ENCODE measurements around the gene KLF4. TPM values are rescaled to one million over a fixed set of nuclear protein-coding genes. Genes with fewer than 3 reads are reported as not detected.

Gene KLF4
- total RNA-seq, 1 experiment from 2014 or later: 5.9 TPM

- peak; percentile 81 for TF ChIP-seq FOXP1 (CRISPR knock-in tag; IDR thresholded peaks at IDR 0.05; ENCODE audit: borderline replicate concordance)
- TF ChIP-seq CREM (CRISPR knock-in tag; IDR thresholded peaks at IDR 0.05): peak; percentile 49; the same call in 1 of the 2 replicates
- TF ChIP-seq USF1 (CRISPR knock-in tag; IDR thresholded peaks at IDR 0.05): peak; percentile 67; the same call in 1 of the 2 replicates
- no peak for TF ChIP-seq JUN (CRISPR knock-in tag; IDR thresholded peaks at IDR 0.05)
- TF ChIP-seq SMAD4 (CRISPR knock-in tag; IDR thresholded peaks at IDR 0.05): no peak
- no peak for TF ChIP-seq CDX4 (CRISPR knock-in tag; IDR thresholded peaks at IDR 0.05; ENCODE audit: borderline replicate concordance)
- TF ChIP-seq ERG (CRISPR knock-in tag; IDR thresholded peaks at IDR 0.05): no peak
- 0 out of 2 replicates have a peak, but pooled peaks have one; percentile 52 for TF ChIP-seq ZNF317 (CRISPR knock-in tag; IDR thresholded peaks at IDR 0.05; ENCODE audit: borderline replicate concordance, low read depth)
- peak; percentile 76; the same call in 1 of the 2 replicates for TF ChIP-seq ARID4B (CRISPR knock-in tag; IDR thresholded peaks at IDR 0.05; ENCODE audit: borderline replicate concordance)
- no peak for TF ChIP-seq ZNF671 (CRISPR knock-in tag; IDR thresholded peaks at IDR 0.05)
- TF ChIP-seq AFF4 (CRISPR knock-in tag; IDR thresholded peaks at IDR 0.05; ENCODE audit: borderline replicate concordance): peak; percentile 70; the same call in 1 of the 2 replicates
- TF ChIP-seq FOXJ3 (CRISPR knock-in tag; IDR thresholded peaks at IDR 0.05; ENCODE audit: borderline replicate concordance): no peak
- TF ChIP-seq ATF2 (CRISPR knock-in tag; IDR thresholded peaks at IDR 0.05; ENCODE audit: borderline replicate concordance, low read depth): no peak
- no peak for TF ChIP-seq OVOL2 (CRISPR knock-in tag; IDR thresholded peaks at IDR 0.05; ENCODE audit: borderline replicate concordance)
- peak; percentile 41; the same call in 1 of the 2 replicates for TF ChIP-seq ZNF232 (CRISPR knock-in tag; IDR thresholded peaks at IDR 0.05)
- TF ChIP-seq RORB (CRISPR knock-in tag; IDR thresholded peaks at IDR 0.05): no peak
- no peak for TF ChIP-seq ATF6 (CRISPR knock-in tag; IDR thresholded peaks at IDR 0.05)
- no peak for TF ChIP-seq EMX1 (CRISPR knock-in tag; IDR thresholded peaks at IDR 0.05)
- TF ChIP-seq HMGA2 (CRISPR knock-in tag; IDR thresholded peaks at IDR 0.05): no peak
- peak; percentile 13; the same call in 1 of the 2 replicates for TF ChIP-seq ZNF281 (CRISPR knock-in tag; IDR thresholded peaks at IDR 0.05)
These were observed 1.8 kb downstream of the KLF4 start (continued) for GRCh38 chr9:107487521-107488374.
